GM19239 (cell line): Measurements from ENCODE around the gene SEC22C.

Experiments
- DNase-seq: peaks from one replicate; pipeline ENCODE4 v3.0.0; 2011; ENCODE audit warnings: low spot score; ENCODE audit not compliant: insufficient read length
- FAIRE-seq: peaks from 2 replicates; lab custom pipeline; 2011; peaks lifted over from hg19 to GRCh38; lab: Jason Lieb, UNC

The SEC22C gene

DNA sequence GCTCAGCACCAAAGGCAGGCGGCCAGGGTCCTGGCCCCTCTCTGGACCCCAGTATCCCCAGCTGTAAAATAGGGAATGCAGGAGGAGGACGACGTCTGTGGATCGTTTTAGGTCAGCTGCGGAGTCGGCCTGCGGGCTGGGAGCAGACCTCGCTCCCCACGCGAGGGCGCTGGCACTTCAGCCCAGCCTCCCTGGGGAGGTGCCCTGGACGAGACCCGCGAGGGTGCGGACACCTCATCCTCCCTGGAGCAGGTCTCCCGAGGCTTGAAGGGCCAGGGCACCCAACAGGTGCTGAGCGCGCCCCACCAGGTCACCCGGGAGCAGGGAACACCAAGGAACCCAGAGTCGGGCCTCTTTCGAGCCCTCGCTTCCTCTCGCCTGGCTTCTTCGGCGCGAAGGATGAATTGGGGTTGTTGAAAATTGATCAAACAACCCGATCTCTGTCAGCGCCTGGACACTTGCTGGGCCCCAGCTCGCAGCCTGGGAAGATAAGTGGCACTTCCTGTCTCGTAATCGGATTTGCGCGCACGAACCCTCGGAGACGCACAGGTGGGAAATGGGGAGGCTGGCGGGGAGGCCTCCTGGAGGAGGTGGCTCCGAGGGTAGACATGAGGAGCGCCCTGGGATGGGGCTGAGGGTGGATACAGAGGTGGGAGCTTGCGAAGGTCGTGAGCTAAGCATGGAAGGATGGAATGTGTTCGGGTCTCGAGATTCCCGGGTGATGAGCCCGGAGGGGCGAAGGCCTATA, 79.9 kb downstream of the SEC22C start:
- DNase-seq, result peak; percentile 58
- FAIRE-seq, result no peak

- FAIRE-seq, result no peak
- DNase-seq, result no peak
These were observed 80.5 kb downstream of the SEC22C start for GRCh38 chr3:42501321-42501680.

GRCh38 chr3:42500909-42501308, 80.9 kb downstream of the SEC22C start:
- FAIRE-seq (no peak), DNase-seq (no peak)

- DNase-seq, result no peak
- no peak for FAIRE-seq
These were observed 81.7 kb downstream of the SEC22C start for GRCh38 chr3:42500091-42500490.

DNA sequence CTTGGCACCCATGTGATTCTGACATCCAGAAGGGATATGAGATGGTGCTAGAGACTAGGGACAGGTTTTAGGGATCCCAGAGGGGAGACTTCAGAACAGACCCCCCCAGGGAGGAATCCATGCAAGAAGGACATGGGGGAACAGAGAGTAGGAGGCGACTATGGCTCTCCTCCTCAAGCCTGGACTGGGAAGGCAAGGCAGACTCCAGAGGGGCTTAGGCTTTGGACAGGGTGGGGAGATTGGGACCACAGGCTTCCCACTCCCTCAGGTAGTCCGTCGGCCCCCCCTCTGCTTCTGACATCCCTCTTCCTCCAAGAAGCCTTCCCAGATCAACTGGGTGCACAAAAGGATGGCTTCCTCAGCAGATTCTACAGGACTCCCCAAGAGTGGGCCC, 82.3 kb downstream of the SEC22C start:
- no peak for DNase-seq
- FAIRE-seq, result no peak

DNA sequence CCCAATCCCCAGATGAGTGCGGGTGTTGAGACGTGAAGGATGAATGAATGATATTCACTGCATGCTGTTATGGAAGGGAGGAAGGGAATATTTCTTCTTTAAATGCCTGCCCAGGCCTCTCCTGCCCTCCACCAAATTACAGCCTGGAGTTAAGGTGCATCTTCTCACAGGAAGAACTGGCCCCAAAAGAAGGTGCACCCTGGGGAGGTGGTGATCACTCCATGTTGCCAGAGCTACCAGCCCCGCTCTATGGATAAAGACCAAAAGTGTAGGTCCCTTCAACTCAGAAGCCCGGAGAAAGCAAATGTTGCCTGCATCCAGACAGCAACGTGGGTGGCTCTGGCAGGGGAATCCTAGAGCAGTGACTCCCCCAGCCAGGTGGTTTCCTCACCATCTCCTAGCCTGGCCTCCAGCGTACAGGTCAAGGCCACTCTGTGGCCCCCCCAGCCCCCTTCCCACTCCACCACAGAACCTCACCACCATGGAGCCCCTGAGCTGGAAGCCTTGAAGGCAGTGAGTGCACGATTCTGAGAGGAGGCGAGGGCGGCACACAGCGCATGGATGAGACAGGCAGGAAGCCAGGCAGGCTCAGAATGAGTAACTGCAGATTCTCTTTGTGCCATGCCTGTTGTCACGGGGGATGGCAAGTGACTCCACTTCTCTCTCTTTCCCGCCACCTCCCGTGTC, 82.8 kb downstream of the SEC22C start:
- no peak for DNase-seq
- FAIRE-seq, result no peak

DNA sequence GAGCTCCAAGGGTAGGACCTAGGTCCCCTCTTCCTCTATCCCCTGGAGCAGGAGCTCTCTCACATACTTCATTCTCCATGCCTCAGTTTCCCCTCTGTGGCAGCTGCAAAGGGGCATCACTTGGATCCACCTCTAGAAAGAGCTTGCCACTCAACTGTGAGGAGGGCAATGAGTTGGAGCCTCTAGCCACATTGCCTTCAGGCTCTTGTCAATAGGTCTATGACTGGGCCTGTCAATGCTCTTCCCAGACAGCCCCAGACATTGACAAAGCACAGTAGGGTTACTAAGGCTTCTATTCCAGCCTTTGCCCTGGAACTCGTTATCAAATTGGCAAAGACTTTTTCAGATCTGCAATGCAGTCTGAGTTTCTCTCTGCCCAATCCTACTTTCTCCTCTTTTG, 83.7 kb downstream of the SEC22C start:
- DNase-seq (no peak), FAIRE-seq (no peak)
